H1 (cell line): Measurements from ENCODE around the gene SLC37A1. TPM values are rescaled to one million over a fixed set of nuclear protein-coding genes. Genes with fewer than 3 reads are reported as not detected.

Source experiments
- CHD7 ChIP-seq: fragments of 300-600 bp; sonication (generic); IDR thresholded peaks from 2 replicates; pipeline ENCODE4 v1.7.1; 2012; ENCODE audit warnings: low read length, moderate library complexity, mild to moderate bottlenecking, inconsistent platforms; ENCODE audit not compliant: insufficient replicate concordance
- polyA plus RNA-seq, 7 experiments: library from polyadenylated mRNA; depleted of rRNA in 3 of 7; stranded (reverse) in 5 of 7; unstranded in 2 of 7; fragments of >200 nt in 5 of 7; fragments of 200-250 nt in 2 of 7; gene quantifications; 1 replicate in 5 of 7; 2 replicates in 1 of 7; 4 replicates in 1 of 7; pipeline versions ENCODE4 v1.2.1 to v1.2.3, GENCODE V29; 2011 to 2013; ENCODE audit warnings: missing spikeins in 2 of 7, mixed read lengths in 2 of 7
- total RNA-seq: library from RNA; stranded (reverse); fragmentation: NEBNext Ultra II Directional; extraction: Animal tissue kit (Norgen Biotek cat#: 25700); gene quantifications from 2 replicates; pipeline ENCODE4 v1.2.1, GENCODE V29; 2021

Gene SLC37A1
- total and polyA plus RNA-seq, 2 of the 8 experiments (the other 6 are each of a cell fraction or from before 2014, with no cell fraction given) = 15.6 to 30.9 TPM

DNA sequence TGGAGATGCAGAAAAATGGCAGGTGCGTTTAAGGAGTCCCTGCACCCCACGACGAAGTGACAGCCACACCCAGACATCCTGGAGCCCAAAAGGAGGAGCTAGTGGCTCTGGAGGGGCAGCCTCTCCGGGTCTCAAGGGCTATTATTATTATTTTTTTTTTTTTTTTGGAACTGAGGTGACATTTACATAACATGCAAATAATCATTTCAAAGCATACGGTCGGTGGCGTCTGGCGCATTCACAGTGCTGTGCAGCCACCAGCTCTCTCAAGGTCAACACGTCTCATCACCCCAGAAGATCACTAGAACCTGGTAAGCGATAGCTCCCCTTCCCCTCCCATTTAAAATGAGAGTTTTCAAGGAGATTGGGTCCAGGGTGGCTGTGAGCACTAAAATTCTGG lies 72.2 kb downstream of the SLC37A1 start (continued):
- TF ChIP-seq CHD7 = no peak
